GM12878 (cell line): ENCODE results near the gene NDC80. TPM values are rescaled to one million over a fixed set of nuclear protein-coding genes. Genes with fewer than 3 reads are reported as not detected.

Experiments
- ATAC-seq: fragments of 200-7000 bp; cut with Tn5 transposase; 3 replicates; pipeline ENCODE4 v1.9.1; 2020; ENCODE audit warnings: mild to moderate bottlenecking, moderate library complexity
- BruUV-seq: library from RNA; stranded (reverse); fragments of 400-500 nt; replicated peaks from 2 replicates; lab custom pipeline; 2021; lab: Mats Ljungman, UMichigan
- CTCF ChIA-PET: fragments of 300-600 bp; sonication (Branson Sonifier 250); formaldehyde crosslinking; extraction: SDS; loops from one replicate; lab custom pipeline; 2021; ENCODE audit warnings: inconsistent platforms; lab: Yijun Ruan, JAX
- POLR2A ChIA-PET: fragments of 350-600 bp; formaldehyde crosslinking; extraction: SDS; loops from one replicate; lab custom pipeline; 2021; ENCODE audit warnings: inconsistent platforms; lab: Charles Lee
- RAD21 ChIA-PET: fragments of 300-600 bp; sonication (Branson Sonifier 250); formaldehyde crosslinking; loops from one replicate; lab custom pipeline; 2023; ENCODE audit warnings: antibody characterized with exemption; ENCODE audit not compliant: unreplicated experiment; lab: Charles Lee
- SMC1A ChIA-PET: fragments of 300-600 bp; sonication (Branson Sonifier 250); formaldehyde crosslinking; loops from one replicate; lab custom pipeline; 2023; ENCODE audit not compliant: unreplicated experiment, uncharacterized antibody; lab: Charles Lee
- DNase-seq: peaks from one replicate; pipeline ENCODE4 v3.0.0-alpha.2; 2011; ENCODE audit warnings: low read depth, low spot score
- FAIRE-seq: peaks from 3 replicates; lab custom pipeline; 2011; peaks lifted over from hg19 to GRCh38; lab: Jason Lieb, UNC
- H2AFZ ChIP-seq: 2 replicates; pipeline ENCODE4 v1.6.0; 2011; ENCODE audit warnings: low read depth, low read length, control low read depth; ENCODE audit not compliant: control insufficient read depth
- H3K27ac ChIP-seq: 2 replicates; pipeline ENCODE4 v1.5.1; 2011; ENCODE audit warnings: control low read depth; ENCODE audit not compliant: control insufficient read depth, insufficient read depth
- H3K27me3 ChIP-seq, 2 experiments: replicated peaks in 1 of 2; 2 replicates each; pipeline versions ENCODE4 v1.6.0 to v1.6.1; 2011; ENCODE audit warnings: low read length in 1 of 2; ENCODE audit not compliant: control insufficient read depth in 2 of 2, insufficient read depth in 2 of 2
- H3K36me3 ChIP-seq, 2 experiments: 2 replicates each; pipeline ENCODE4 v1.5.1; 2011; ENCODE audit warnings: low read length in 1 of 2; ENCODE audit not compliant: control insufficient read depth in 2 of 2, insufficient read depth in 2 of 2
- H3K4me1 ChIP-seq: 2 replicates; pipeline ENCODE4 v1.6.1; 2011; ENCODE audit warnings: mild to moderate bottlenecking, low read length, moderate library complexity, mixed read lengths; ENCODE audit not compliant: control insufficient read depth, insufficient read depth
- H3K4me2 ChIP-seq: 2 replicates; pipeline ENCODE4 v1.6.0; 2011; ENCODE audit warnings: control low read depth; ENCODE audit not compliant: control insufficient read depth, insufficient read depth
- H3K4me3 ChIP-seq: fragments of 200-600 bp; sonication (generic); 2 replicates; pipeline ENCODE4 v1.5.1; 2016
- H3K79me2 ChIP-seq: 2 replicates; pipeline ENCODE4 v1.6.0; 2011; ENCODE audit warnings: low read length; ENCODE audit not compliant: control insufficient read depth, insufficient read depth
- H3K9ac ChIP-seq: 2 replicates; pipeline ENCODE4 v1.8.0; 2011; ENCODE audit warnings: low read length, control low read depth, mixed read lengths; ENCODE audit not compliant: control insufficient read depth, insufficient read depth
- H3K9me3 ChIP-seq: replicated peaks from 3 replicates; pipeline ENCODE4 v1.5.1; 2011; ENCODE audit warnings: mild to moderate bottlenecking, low read length; ENCODE audit not compliant: control insufficient read depth, insufficient read depth
- H4K20me1 ChIP-seq: 2 replicates; pipeline ENCODE4 v1.6.0; 2011; ENCODE audit not compliant: control insufficient read depth, insufficient read depth
- CHD2 ChIP-seq: IDR thresholded peaks from 2 replicates; pipeline ENCODE4 v1.6.1; 2011; ENCODE audit warnings: low read depth, low read length, improper control_type of control experiment, borderline replicate concordance
- CHD4 ChIP-seq: fragments of 200-600 bp; sonication (generic); IDR thresholded peaks from 2 replicates; pipeline ENCODE4 v1.6.1; 2016; ENCODE audit warnings: mild to moderate bottlenecking
- IKZF1 ChIP-seq: fragments of 450-650 bp; conservative IDR thresholded peaks from 2 replicates; pipeline ENCODE4 v1.6.1; 2017; ENCODE audit warnings: antibody characterized with exemption, mild to moderate bottlenecking
- NR2F1 ChIP-seq: fragments of 450-650 bp; conservative IDR thresholded peaks from 2 replicates; pipeline ENCODE4 v1.6.1; 2017; ENCODE audit warnings: mild to moderate bottlenecking
- RELA ChIP-seq: fragments of 450-650 bp; IDR thresholded peaks from 2 replicates; pipeline ENCODE4 v1.8.0; 2014; ENCODE audit warnings: borderline replicate concordance; ENCODE audit not compliant: partially characterized antibody
- SRF ChIP-seq, 2 experiments: IDR thresholded peaks; 2 replicates each; pipeline ENCODE4 v1.6.1; 2011; ENCODE audit warnings: low read depth in 2 of 2, low read length in 2 of 2, mild to moderate bottlenecking in 1 of 2, moderate library complexity in 1 of 2
- STAT3 ChIP-seq: IDR thresholded peaks from 2 replicates; pipeline ENCODE4 v1.6.1; 2011; ENCODE audit warnings: low read depth, low read length, improper control_type of control experiment
- SUZ12 ChIP-seq: fragments of 200-600 bp; sonication (generic); IDR thresholded peaks from one replicate; pipeline ENCODE4 v1.6.1; 2018; ENCODE audit warnings: antibody characterized with exemption, mild to moderate bottlenecking; ENCODE audit not compliant: unreplicated experiment
- YY1 ChIP-seq: IDR thresholded peaks from 2 replicates; pipeline ENCODE4 v1.6.1; 2011; ENCODE audit warnings: low read depth, mild to moderate bottlenecking, low read length
- ZNF207 ChIP-seq: fragments of 450-650 bp; IDR thresholded peaks from 2 replicates; pipeline ENCODE4 v1.6.1; 2014; ENCODE audit warnings: antibody characterized with exemption, mild to moderate bottlenecking, borderline replicate concordance
- WGBS: methylation state at CpG from one replicate; pipeline ENCODE4 v1.1.6; 2016; ENCODE audit warnings: low lambda C conversion rate; ENCODE audit not compliant: insufficient replicate concordance, insufficient coverage; ENCODE audit errors: missing lambda C conversion rate; 5-methylcytosine and 5-hydroxymethylcytosine counted together
- in situ Hi-C: fragments of 300-500 bp; cut with MboI; formaldehyde crosslinking; loops from 9 replicates; pipeline ENCODE4 v1.14.3; 2018; ENCODE audit warnings: mixed read lengths
- intact Hi-C: fragments of 100-400 bp; cut with micrococcal nuclease; formaldehyde crosslinking; loops from one replicate; pipeline ENCODE4 v1.14.2; 2022; ENCODE audit not compliant: unreplicated experiment
- polyA plus RNA-seq, 11 experiments: library from polyadenylated mRNA; depleted of rRNA in 4 of 11; unstranded in 6 of 11; stranded (reverse) in 5 of 11; fragments of >200 nt; fragmentation: Nextera tagmentation in 4 of 11; fragmentation: Illumina TruSeq in 1 of 11; extraction: Ambion mirVana in 4 of 11; extraction: Trizol in 1 of 11; gene quantifications; 1 replicate in 1 of 11; 2 replicates in 10 of 11; pipeline versions ENCODE4 v1.2.1 to v1.2.3, GENCODE V29; 2011 to 2016; ENCODE audit warnings: inconsistent platforms in 2 of 11, missing spikeins in 2 of 11, low read depth in 1 of 11
- total RNA-seq, 4 experiments: library from RNA; depleted of rRNA in 3 of 4; stranded (reverse); fragments of >200 nt in 3 of 4; fragmentation: Illumina TruSeq in 1 of 4; extraction: Trizol in 1 of 4; gene quantifications; 2 replicates each; pipeline versions ENCODE4 v1.2.1 to v1.2.3, GENCODE V29; 2013 to 2021
- TF ChIP-seq, protein P1 (sequence below): fragments of 450-650 bp; conservative IDR thresholded peaks from 2 replicates; pipeline ENCODE4 v1.6.1; 2017; ENCODE audit warnings: mild to moderate bottlenecking, moderate library complexity
- TF ChIP-seq, protein P2 (sequence below), 3 experiments: IDR thresholded peaks in 2 of 3; conservative IDR thresholded peaks in 1 of 3; 2 replicates each; pipeline ENCODE4 v1.5.1; 2011; ENCODE audit warnings: low read depth in 3 of 3, low read length in 3 of 3, mild to moderate bottlenecking in 3 of 3, control low read depth in 2 of 3, moderate library complexity in 2 of 3, inconsistent platforms in 1 of 3, mixed read lengths in 1 of 3; ENCODE audit not compliant: control insufficient read depth in 2 of 3, insufficient read depth in 1 of 3; ENCODE audit errors: extremely low read depth in 1 of 3
- TF ChIP-seq, protein P3 (sequence below): fragments of 450-650 bp; IDR thresholded peaks from 2 replicates; pipeline ENCODE4 v1.6.1; 2017; ENCODE audit warnings: mild to moderate bottlenecking
- TF ChIP-seq, protein P4 (sequence below): fragments of 450-650 bp; IDR thresholded peaks from 2 replicates; pipeline ENCODE4 v1.6.1; 2017; ENCODE audit warnings: mild to moderate bottlenecking, moderate library complexity

Gene NDC80
- total and polyA plus RNA-seq, 10 of the 15 experiments (the other 5 are each of a cell fraction or from before 2014, with no cell fraction given), result 36.5 to 80.8 (median 54.7) TPM

DNA sequence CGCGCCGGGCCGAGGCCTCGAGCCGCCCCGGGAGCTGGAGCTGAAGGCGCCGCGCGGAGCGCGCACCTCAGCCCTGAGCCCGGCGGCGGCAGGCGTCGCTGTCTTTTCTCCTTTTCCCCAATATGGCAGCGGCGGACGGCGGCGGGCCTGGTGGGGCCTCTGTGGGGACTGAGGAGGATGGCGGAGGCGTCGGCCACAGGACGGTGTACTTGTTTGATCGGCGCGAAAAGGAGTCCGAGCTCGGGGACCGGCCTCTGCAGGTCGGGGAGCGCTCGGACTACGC lies 84.5 kb downstream of the NDC80 start:
- in situ Hi-C loops, result no loop called here
- ATAC-seq, result peak; percentile 55
- TF ChIP-seq, protein P1, sequence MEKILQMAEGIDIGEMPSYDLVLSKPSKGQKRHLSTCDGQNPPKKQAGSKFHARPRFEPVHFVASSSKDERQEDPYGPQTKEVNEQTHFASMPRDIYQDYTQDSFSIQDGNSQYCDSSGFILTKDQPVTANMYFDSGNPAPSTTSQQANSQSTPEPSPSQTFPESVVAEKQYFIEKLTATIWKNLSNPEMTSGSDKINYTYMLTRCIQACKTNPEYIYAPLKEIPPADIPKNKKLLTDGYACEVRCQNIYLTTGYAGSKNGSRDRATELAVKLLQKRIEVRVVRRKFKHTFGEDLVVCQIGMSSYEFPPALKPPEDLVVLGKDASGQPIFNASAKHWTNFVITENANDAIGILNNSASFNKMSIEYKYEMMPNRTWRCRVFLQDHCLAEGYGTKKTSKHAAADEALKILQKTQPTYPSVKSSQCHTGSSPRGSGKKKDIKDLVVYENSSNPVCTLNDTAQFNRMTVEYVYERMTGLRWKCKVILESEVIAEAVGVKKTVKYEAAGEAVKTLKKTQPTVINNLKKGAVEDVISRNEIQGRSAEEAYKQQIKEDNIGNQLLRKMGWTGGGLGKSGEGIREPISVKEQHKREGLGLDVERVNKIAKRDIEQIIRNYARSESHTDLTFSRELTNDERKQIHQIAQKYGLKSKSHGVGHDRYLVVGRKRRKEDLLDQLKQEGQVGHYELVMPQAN, result peak; percentile 94
- TF ChIP-seq YY1, result peak; percentile 88
- TF ChIP-seq, protein P2, sequence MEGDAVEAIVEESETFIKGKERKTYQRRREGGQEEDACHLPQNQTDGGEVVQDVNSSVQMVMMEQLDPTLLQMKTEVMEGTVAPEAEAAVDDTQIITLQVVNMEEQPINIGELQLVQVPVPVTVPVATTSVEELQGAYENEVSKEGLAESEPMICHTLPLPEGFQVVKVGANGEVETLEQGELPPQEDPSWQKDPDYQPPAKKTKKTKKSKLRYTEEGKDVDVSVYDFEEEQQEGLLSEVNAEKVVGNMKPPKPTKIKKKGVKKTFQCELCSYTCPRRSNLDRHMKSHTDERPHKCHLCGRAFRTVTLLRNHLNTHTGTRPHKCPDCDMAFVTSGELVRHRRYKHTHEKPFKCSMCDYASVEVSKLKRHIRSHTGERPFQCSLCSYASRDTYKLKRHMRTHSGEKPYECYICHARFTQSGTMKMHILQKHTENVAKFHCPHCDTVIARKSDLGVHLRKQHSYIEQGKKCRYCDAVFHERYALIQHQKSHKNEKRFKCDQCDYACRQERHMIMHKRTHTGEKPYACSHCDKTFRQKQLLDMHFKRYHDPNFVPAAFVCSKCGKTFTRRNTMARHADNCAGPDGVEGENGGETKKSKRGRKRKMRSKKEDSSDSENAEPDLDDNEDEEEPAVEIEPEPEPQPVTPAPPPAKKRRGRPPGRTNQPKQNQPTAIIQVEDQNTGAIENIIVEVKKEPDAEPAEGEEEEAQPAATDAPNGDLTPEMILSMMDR (IDR thresholded peaks at IDR 0.05 in 2 of 3, conservative IDR thresholded peaks at IDR 0.05 in 1 of 3; ENCODE audit: control insufficient read depth in 2 of 3, extremely low read depth in 1 of 3, insufficient read depth in 1 of 3, low read depth in 3 of 3, low read length in 3 of 3), result 0 out of 6 replicates have a peak, but pooled peaks of 1 of the 3 experiments have one; percentile 2
- TF ChIP-seq, protein P3, sequence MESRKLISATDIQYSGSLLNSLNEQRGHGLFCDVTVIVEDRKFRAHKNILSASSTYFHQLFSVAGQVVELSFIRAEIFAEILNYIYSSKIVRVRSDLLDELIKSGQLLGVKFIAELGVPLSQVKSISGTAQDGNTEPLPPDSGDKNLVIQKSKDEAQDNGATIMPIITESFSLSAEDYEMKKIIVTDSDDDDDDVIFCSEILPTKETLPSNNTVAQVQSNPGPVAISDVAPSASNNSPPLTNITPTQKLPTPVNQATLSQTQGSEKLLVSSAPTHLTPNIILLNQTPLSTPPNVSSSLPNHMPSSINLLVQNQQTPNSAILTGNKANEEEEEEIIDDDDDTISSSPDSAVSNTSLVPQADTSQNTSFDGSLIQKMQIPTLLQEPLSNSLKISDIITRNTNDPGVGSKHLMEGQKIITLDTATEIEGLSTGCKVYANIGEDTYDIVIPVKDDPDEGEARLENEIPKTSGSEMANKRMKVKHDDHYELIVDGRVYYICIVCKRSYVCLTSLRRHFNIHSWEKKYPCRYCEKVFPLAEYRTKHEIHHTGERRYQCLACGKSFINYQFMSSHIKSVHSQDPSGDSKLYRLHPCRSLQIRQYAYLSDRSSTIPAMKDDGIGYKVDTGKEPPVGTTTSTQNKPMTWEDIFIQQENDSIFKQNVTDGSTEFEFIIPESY, result no peak
- TF ChIP-seq STAT3, result no peak
- no peak for TF ChIP-seq NR2F1
- TF ChIP-seq, protein P4, sequence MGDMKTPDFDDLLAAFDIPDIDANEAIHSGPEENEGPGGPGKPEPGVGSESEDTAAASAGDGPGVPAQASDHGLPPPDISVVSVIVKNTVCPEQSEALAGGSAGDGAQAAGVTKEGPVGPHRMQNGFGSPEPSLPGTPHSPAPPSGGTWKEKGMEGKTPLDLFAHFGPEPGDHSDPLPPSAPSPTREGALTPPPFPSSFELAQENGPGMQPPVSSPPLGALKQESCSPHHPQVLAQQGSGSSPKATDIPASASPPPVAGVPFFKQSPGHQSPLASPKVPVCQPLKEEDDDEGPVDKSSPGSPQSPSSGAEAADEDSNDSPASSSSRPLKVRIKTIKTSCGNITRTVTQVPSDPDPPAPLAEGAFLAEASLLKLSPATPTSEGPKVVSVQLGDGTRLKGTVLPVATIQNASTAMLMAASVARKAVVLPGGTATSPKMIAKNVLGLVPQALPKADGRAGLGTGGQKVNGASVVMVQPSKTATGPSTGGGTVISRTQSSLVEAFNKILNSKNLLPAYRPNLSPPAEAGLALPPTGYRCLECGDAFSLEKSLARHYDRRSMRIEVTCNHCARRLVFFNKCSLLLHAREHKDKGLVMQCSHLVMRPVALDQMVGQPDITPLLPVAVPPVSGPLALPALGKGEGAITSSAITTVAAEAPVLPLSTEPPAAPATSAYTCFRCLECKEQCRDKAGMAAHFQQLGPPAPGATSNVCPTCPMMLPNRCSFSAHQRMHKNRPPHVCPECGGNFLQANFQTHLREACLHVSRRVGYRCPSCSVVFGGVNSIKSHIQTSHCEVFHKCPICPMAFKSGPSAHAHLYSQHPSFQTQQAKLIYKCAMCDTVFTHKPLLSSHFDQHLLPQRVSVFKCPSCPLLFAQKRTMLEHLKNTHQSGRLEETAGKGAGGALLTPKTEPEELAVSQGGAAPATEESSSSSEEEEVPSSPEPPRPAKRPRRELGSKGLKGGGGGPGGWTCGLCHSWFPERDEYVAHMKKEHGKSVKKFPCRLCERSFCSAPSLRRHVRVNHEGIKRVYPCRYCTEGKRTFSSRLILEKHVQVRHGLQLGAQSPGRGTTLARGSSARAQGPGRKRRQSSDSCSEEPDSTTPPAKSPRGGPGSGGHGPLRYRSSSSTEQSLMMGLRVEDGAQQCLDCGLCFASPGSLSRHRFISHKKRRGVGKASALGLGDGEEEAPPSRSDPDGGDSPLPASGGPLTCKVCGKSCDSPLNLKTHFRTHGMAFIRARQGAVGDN, result 0 out of 2 replicates have a peak, but pooled peaks have one; percentile 3
- peak in 1 of 2 experiments; percentile 19; a peak in 1 of 4 replicates for TF ChIP-seq SRF (IDR thresholded peaks at IDR 0.05; ENCODE audit: low read depth in 2 of 2, low read length in 2 of 2)
- TF ChIP-seq CHD4, result no peak
- no peak for TF ChIP-seq RELA
- no peak for TF ChIP-seq CHD2
- TF ChIP-seq SUZ12, result no peak
- peak; percentile 10 for TF ChIP-seq IKZF1
- TF ChIP-seq ZNF207, result peak; percentile 28; the same call in 1 of the 2 replicates

More for the DNA sequence above, 84.5 kb downstream of the NDC80 start:
- FAIRE-seq (no peak), DNase-seq (no peak)
- Histone ChIP-seq H3K79me2 (peaks cover 55% of the 10 kb centered on the region), H3K4me3 (peak overlapping the region; percentile 87), H2AFZ (peak overlapping the region; percentile 59), H3K9ac (peak overlapping the region; percentile 95), H3K36me3 (no peaks in the 10 kb centered on the region), H3K9me3 (no peaks in the 10 kb centered on the region; the same call in 2 of the 3 replicates), H4K20me1 (no peaks in the 10 kb centered on the region; the same call in 1 of the 2 replicates), H3K27ac (peak overlapping the region; percentile 89), H3K4me1 (peaks cover 3% of the 10 kb centered on the region), H3K4me2 (no peak overlapping the region), H3K27me3 (no peaks in the 10 kb centered on the region)
- POLR2A ChIA-PET, result interaction anchor here (0.5 to 5.9 kb wide), 9 partner anchors 11 to 308 kb away, joined by 3 to 44 read pairs (median 8); partner anchors contain the start of genes METTL4 and NDC80
- BruUV-seq, result no TSS peak
- SMC1A ChIA-PET, result interaction anchor here (1.1 to 4.0 kb wide), 8 partner anchors 14 to 302 kb away, joined by 3 to 28 read pairs (median 9); no protein-coding TSS in a partner anchor
- CTCF ChIA-PET, result interaction anchor here (1.4 to 2.0 kb wide), 2 partner anchors 19 to 81 kb away, joined by 3 to 9 read pairs; no protein-coding TSS in a partner anchor
- intact Hi-C loops, result loop anchor here (2.0 to 10.0 kb wide), 3 partner anchors 15 to 319 kb away; no protein-coding TSS in a partner anchor
- WGBS, result 1% methylated on average over 36 of the region's 37 CpGs
- RAD21 ChIA-PET, result interaction anchor here (4.1 to 5.5 kb wide), 4 partner anchors 14 to 81 kb away, joined by 30 to 33 read pairs (median 32); no protein-coding TSS in a partner anchor
